NCI-H1105 (cell line): ENCODE data around the gene SCGB1A1.

ENCODE experiments used
- DNase-seq: peaks from one replicate; lab custom pipeline; 2025; lab: John Stamatoyannopoulos, UW

Gene SCGB1A1

GRCh38 chr11:62421996-62422395, 3.2 kb downstream of the SCGB1A1 start:
- DNase-seq: no peak

GRCh38 chr11:62423012-62423411, 4.2 kb downstream of the SCGB1A1 start:
- no peak for DNase-seq

- no peak for DNase-seq
These were observed 8.9 kb downstream of the SCGB1A1 start for GRCh38 chr11:62427630-62428233.

GRCh38 chr11:62428871-62429560, 10.2 kb downstream of the SCGB1A1 start:
- no peak for DNase-seq

GRCh38 chr11:62430425-62430824, 11.6 kb downstream of the SCGB1A1 start:
- no peak for DNase-seq

GRCh38 chr11:62431171-62431901, 12.5 kb downstream of the SCGB1A1 start:
- no peak for DNase-seq

- no peak for DNase-seq
These were observed 13.9 kb downstream of the SCGB1A1 start for GRCh38 chr11:62432695-62433094.

GRCh38 chr11:62433141-62433903, 14.5 kb downstream of the SCGB1A1 start:
- no peak for DNase-seq

GRCh38 chr11:62433904-62434276, 15.1 kb downstream of the SCGB1A1 start:
- DNase-seq: no peak

GRCh38 chr11:62435846-62436660, 17.2 kb downstream of the SCGB1A1 start:
- DNase-seq: no peak

- no peak for DNase-seq
These were observed 18.8 kb downstream of the SCGB1A1 start for GRCh38 chr11:62437616-62438015.

- no peak for DNase-seq
These were observed 19.8 kb downstream of the SCGB1A1 start for GRCh38 chr11:62438641-62439040.

- no peak for DNase-seq
These were observed 21.2 kb downstream of the SCGB1A1 start for GRCh38 chr11:62439785-62440602.

- no peak for DNase-seq
These were observed 24.8 kb downstream of the SCGB1A1 start for GRCh38 chr11:62443390-62444235.

- peak; percentile 47 for DNase-seq
These were observed 25.5 kb downstream of the SCGB1A1 start for GRCh38 chr11:62444236-62444833.

- no peak for DNase-seq
These were observed 26.0 kb downstream of the SCGB1A1 start for GRCh38 chr11:62444835-62445234.

- DNase-seq: no peak
These were observed 26.5 kb downstream of the SCGB1A1 start for GRCh38 chr11:62445314-62445740.

GRCh38 chr11:62446091-62446490, 27.3 kb downstream of the SCGB1A1 start:
- no peak for DNase-seq

- peak; percentile 18 for DNase-seq
These were observed 30.6 kb downstream of the SCGB1A1 start for GRCh38 chr11:62449451-62449851.
